Astrocyte (in vitro differentiated cells and primary cell): Measurements from ENCODE around the gene IL17RE. TPM values are rescaled to one million over a fixed set of nuclear protein-coding genes. Genes with fewer than 3 reads are reported as not detected.
A peak's percentile ranks its signal among the peaks of the same experiment; 100 is the strongest.
"Not testable (repeated sequence)": the region's sequence is repeated elsewhere in the genome, so short reads cannot be mapped to it uniquely, and the experiment has no call there.

Experiments
- DNase-seq: peaks from one replicate; pipeline ENCODE4 v3.0.0-alpha.2; 2010; ENCODE audit warnings: low read depth
- FAIRE-seq: peaks from 2 replicates; lab custom pipeline; 2011; peaks lifted over from hg19 to GRCh38; lab: Jason Lieb, UNC
- H2AFZ ChIP-seq: 2 replicates; pipeline ENCODE4 v1.6.0; 2012; ENCODE audit warnings: low read depth, low read length, inconsistent platforms
- H3K27ac ChIP-seq: 2 replicates; pipeline ENCODE4 v1.5.1; 2011; ENCODE audit warnings: low read depth, low read length, inconsistent platforms
- H3K27me3 ChIP-seq: 2 replicates; pipeline ENCODE4 v1.6.0; 2011; ENCODE audit warnings: low read length, inconsistent platforms; ENCODE audit not compliant: insufficient read depth
- H3K36me3 ChIP-seq: 2 replicates; pipeline ENCODE4 v1.5.1; 2011; ENCODE audit warnings: low read length, inconsistent platforms; ENCODE audit not compliant: insufficient read depth
- H3K4me1 ChIP-seq: 2 replicates; pipeline ENCODE4 v1.5.1; 2011; ENCODE audit warnings: low read length, inconsistent platforms; ENCODE audit not compliant: insufficient read depth
- H3K4me2 ChIP-seq: 2 replicates; pipeline ENCODE4 v1.6.0; 2012; ENCODE audit warnings: low read length, inconsistent platforms
- H3K4me3 ChIP-seq: 2 replicates; pipeline ENCODE4 v1.5.1; 2011; ENCODE audit warnings: low read depth, mild to moderate bottlenecking, low read length, inconsistent platforms; ENCODE audit not compliant: insufficient read depth
- H3K79me2 ChIP-seq: 2 replicates; pipeline ENCODE4 v1.6.0; 2012; ENCODE audit warnings: mild to moderate bottlenecking, low read length, inconsistent platforms; ENCODE audit not compliant: insufficient read depth
- H3K9ac ChIP-seq: 2 replicates; pipeline ENCODE4 v1.6.0; 2012; ENCODE audit warnings: mild to moderate bottlenecking, low read length, inconsistent platforms
- H3K9me3 ChIP-seq: 2 replicates; pipeline ENCODE4 v1.5.1; 2012; ENCODE audit warnings: low read depth, mild to moderate bottlenecking, low read length, inconsistent platforms; ENCODE audit not compliant: insufficient read depth
- H4K20me1 ChIP-seq: 2 replicates; pipeline ENCODE4 v1.6.0; 2012; ENCODE audit warnings: low read length, inconsistent platforms; ENCODE audit not compliant: insufficient read depth
- H3K27ac Mint-ChIP-seq: one replicate; pipeline ENCODE4 v1.8.0; 2021; ENCODE audit warnings: mild to moderate bottlenecking, mixed read lengths; ENCODE audit not compliant: unreplicated experiment
- H3K27me3 Mint-ChIP-seq: one replicate; pipeline ENCODE4 v1.8.0; 2021; ENCODE audit warnings: low read depth, mixed read lengths; ENCODE audit not compliant: unreplicated experiment
- H3K36me3 Mint-ChIP-seq: one replicate; pipeline ENCODE4 v1.8.0; 2021; ENCODE audit warnings: low read depth, mixed read lengths; ENCODE audit not compliant: unreplicated experiment
- H3K4me1 Mint-ChIP-seq: one replicate; pipeline ENCODE4 v1.8.0; 2021; ENCODE audit warnings: low read depth, mixed read lengths; ENCODE audit not compliant: unreplicated experiment
- H3K4me3 Mint-ChIP-seq: one replicate; pipeline ENCODE4 v1.8.0; 2021; ENCODE audit warnings: mild to moderate bottlenecking, moderate library complexity, mixed read lengths; ENCODE audit not compliant: unreplicated experiment
- H3K9me3 Mint-ChIP-seq: one replicate; pipeline ENCODE4 v1.8.0; 2021; ENCODE audit warnings: mild to moderate bottlenecking, mixed read lengths; ENCODE audit not compliant: unreplicated experiment
- CTCF ChIP-seq: IDR thresholded peaks from 2 replicates; pipeline ENCODE4 v1.5.1; 2011; ENCODE audit warnings: low read depth, mild to moderate bottlenecking, inconsistent platforms, low read length, moderate library complexity; ENCODE audit not compliant: insufficient read depth
- EZH2 ChIP-seq: IDR thresholded peaks from 2 replicates; pipeline ENCODE4 v1.6.1; 2012; ENCODE audit warnings: mild to moderate bottlenecking, low read length, inconsistent platforms; ENCODE audit not compliant: insufficient read depth
- total RNA-seq: library from RNA; stranded (reverse); gene quantifications from 2 replicates; pipeline ENCODE4 v1.2.1, GENCODE V29; 2021

The IL17RE gene
- total RNA-seq, 1 donor from 2014 or later = 4.6 TPM

- peak overlapping the region; percentile 38 for H3K4me2 ChIP-seq
- no peak overlapping the region for H3K9ac ChIP-seq
- H3K27ac ChIP-seq = no peak overlapping the region
- no peaks in the 10 kb centered on the region for H3K36me3 ChIP-seq
- H3K4me3 ChIP-seq = no peak overlapping the region
- no peak for TF ChIP-seq CTCF
- Mint-ChIP-seq H3K9me3 (no peaks in the 10 kb centered on the region), H3K4me1 (peaks cover 7% of the 10 kb centered on the region), H3K4me3 (no peak overlapping the region), H3K36me3 (no peaks in the 10 kb centered on the region), H3K27ac (peak overlapping the region; percentile 91), H3K27me3 (peaks cover 7% of the 10 kb centered on the region)
- no peaks in the 10 kb centered on the region for H3K9me3 ChIP-seq
- peaks cover 9% of the 10 kb centered on the region for H3K4me1 ChIP-seq
- no peaks in the 10 kb centered on the region for H4K20me1 ChIP-seq
- no peaks in the 10 kb centered on the region for H3K79me2 ChIP-seq
- H2AFZ ChIP-seq = peak overlapping the region; percentile 44
- FAIRE-seq (no peak), DNase-seq (peak; percentile 76)
- no peaks in the 10 kb centered on the region for H3K27me3 ChIP-seq
Observed at GRCh38 chr3:9864200-9864927, 38.3 kb upstream of the IL17RE start.

- not testable (repeated sequence) for H3K79me2 ChIP-seq, H3K27ac Mint-ChIP-seq, H3K4me1 ChIP-seq, H3K27ac ChIP-seq, H3K4me2 ChIP-seq, H3K27me3 Mint-ChIP-seq, H3K36me3 ChIP-seq, H3K27me3 ChIP-seq, H3K9ac ChIP-seq, H3K9me3 ChIP-seq, DNase-seq, H3K4me3 ChIP-seq, H3K4me1 Mint-ChIP-seq, H3K4me3 Mint-ChIP-seq, H2AFZ ChIP-seq, H4K20me1 ChIP-seq, FAIRE-seq, H3K9me3 Mint-ChIP-seq, H3K36me3 Mint-ChIP-seq
Observed at GRCh38 chr3:9865125-9865637, 37.5 kb upstream of the IL17RE start.

GRCh38 chr3:9866639-9867038 is 36.0 kb upstream of the IL17RE start:
- FAIRE-seq (no peak), DNase-seq (peak; percentile 27)
- Histone ChIP-seq H3K4me3 (no peak overlapping the region), H2AFZ (no peak overlapping the region), H3K4me1 (peaks cover 14% of the 10 kb centered on the region), H3K27ac (no peak overlapping the region), H3K9ac (no peak overlapping the region), H3K79me2 (no peaks in the 10 kb centered on the region), H3K36me3 (no peaks in the 10 kb centered on the region), H3K9me3 (no peaks in the 10 kb centered on the region), H3K27me3 (no peaks in the 10 kb centered on the region), H4K20me1 (no peaks in the 10 kb centered on the region), H3K4me2 (no peak overlapping the region)
- TF ChIP-seq EZH2 (no peak), CTCF (no peak)
- no peaks in the 10 kb centered on the region for H3K36me3 Mint-ChIP-seq
- peaks cover 7% of the 10 kb centered on the region for H3K4me1 Mint-ChIP-seq
- no peak overlapping the region for H3K4me3 Mint-ChIP-seq
- no peaks in the 10 kb centered on the region for H3K9me3 Mint-ChIP-seq
- peaks cover 7% of the 10 kb centered on the region for H3K27me3 Mint-ChIP-seq
- H3K27ac Mint-ChIP-seq = no peak overlapping the region
